Measurements from ENCODE around the gene BRI3. TPM values are rescaled to one million over a fixed set of nuclear protein-coding genes. Genes with fewer than 3 reads are reported as not detected.

BRI3 gene
- total and polyA plus RNA-seq, 2 of the 4 experiments (the other 2 are of a cell fraction) = 24.7 to 68.3 TPM

DNA sequence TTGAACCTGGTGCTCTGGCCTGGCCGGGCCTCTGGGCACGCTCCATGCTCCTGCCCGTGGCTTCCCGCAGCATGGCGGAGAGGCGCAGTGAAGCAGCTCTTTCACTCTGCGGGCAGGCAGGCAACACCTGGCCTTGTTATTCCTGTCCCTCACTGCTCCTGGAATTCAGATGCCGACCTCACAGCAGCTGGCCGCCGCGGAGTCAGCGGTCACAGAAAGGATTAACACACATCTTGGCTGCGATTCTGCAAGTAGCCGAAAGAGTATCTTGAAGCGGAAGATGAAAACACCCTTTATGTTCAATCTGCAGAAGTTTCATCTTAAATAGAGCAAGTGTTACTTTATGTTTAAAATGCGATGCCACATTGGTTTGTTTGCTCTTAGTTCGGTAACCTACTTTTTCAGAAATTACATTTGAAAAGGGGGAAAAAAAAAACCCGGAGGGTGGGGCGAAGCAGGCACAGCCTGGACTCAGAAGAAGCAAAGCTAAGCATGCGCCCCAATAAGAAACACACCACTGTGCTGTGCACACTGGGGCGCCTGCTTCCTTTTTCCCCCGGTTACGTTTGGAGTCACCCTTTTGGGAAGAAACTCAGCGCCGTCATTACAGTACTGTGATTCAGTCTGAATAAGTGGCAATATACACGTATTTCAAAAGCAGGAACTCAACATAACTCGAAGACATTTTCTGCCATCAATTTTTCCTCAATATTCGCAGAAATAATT is 42.3 kb downstream of the BRI3 start:
- H3K79me1 ChIP-seq (ENCODE audit: low read depth in 1 of 2, low read length in 2 of 2) = peaks cover 0 to 28% of the 10 kb centered on the region in 2 experiments; a peak in 2 of 4 replicates

More for the DNA sequence above, 42.3 kb downstream of the BRI3 start:
- Histone ChIP-seq H2AK5ac (ENCODE audit: low read depth, low read length) (no peak overlapping the region), H3K23ac (ENCODE audit: low read depth, low read length) (no peak overlapping the region), H4K5ac (ENCODE audit: low read depth, low read length) (0 out of 2 replicates have a peak overlapping the region, but pooled peaks have one; percentile 4), H2AK9ac (replicated peaks; ENCODE audit: low read depth, low read length, poor library complexity) (no peak overlapping the region), H3K36me3 (ENCODE audit: control insufficient read depth, insufficient read depth, low read length) (no peaks in the 10 kb centered on the region), H2BK120ac (ENCODE audit: low read depth, low read length) (no peak overlapping the region), H3K9me1 (ENCODE audit: insufficient read depth, low read length) (peaks cover 7% of the 10 kb centered on the region; the same call in 1 of the 2 replicates), H3K4me1 (ENCODE audit: control insufficient read depth, insufficient read depth, low read length) (no peaks in the 10 kb centered on the region), H3K56ac (ENCODE audit: extremely low read depth, insufficient read depth, low read length) (no peak overlapping the region), H2BK20ac (ENCODE audit: low read depth, low read length) (no peak overlapping the region), H3K27me3 (ENCODE audit: control insufficient read depth, insufficient read depth, low read length) (no peaks in the 10 kb centered on the region), H4K20me1 (ENCODE audit: insufficient read depth, low read length) (no peaks in the 10 kb centered on the region), H3K4me3 (ENCODE audit: insufficient read depth, low read depth, low read length) (peak overlapping the region; percentile 6; the same call in 1 of the 2 replicates), H4K91ac (ENCODE audit: insufficient read depth, low read depth, low read length) (no peak overlapping the region), H2BK5ac (ENCODE audit: low read depth, low read length, poor library complexity, severe bottlenecking) (no peak overlapping the region), H3K14ac (replicated peaks; ENCODE audit: low read depth, low read length) (no peak overlapping the region), H3K4me2 (ENCODE audit: low read depth, low read length) (peak overlapping the region; percentile 59), H3K9ac (ENCODE audit: low read depth, low read length) (peak overlapping the region; percentile 55; the same call in 1 of the 2 replicates), H2AFZ (replicated peaks; ENCODE audit: low read length, poor library complexity) (peak overlapping the region; percentile 63), H3K18ac (ENCODE audit: low read depth, low read length) (no peak overlapping the region), H3K27ac (ENCODE audit: insufficient read depth, low read length) (no peak overlapping the region), H4K8ac (ENCODE audit: low read depth in 2 of 2, low read length in 2 of 2) (0 out of 4 replicates have a peak overlapping the region, but pooled peaks of 1 of the 2 experiments have one; percentile 32), H3K4ac (ENCODE audit: low read depth, low read length) (no peak overlapping the region; the same call in 1 of the 2 replicates), H3K9me3 (ENCODE audit: control insufficient read depth, insufficient read depth, low read length) (no peaks in the 10 kb centered on the region), H2BK15ac (ENCODE audit: low read depth, low read length) (no peak overlapping the region)
- intact Hi-C loops (cut with micrococcal nuclease) (no loop called here), dilution Hi-C loops (cut with HindIII; ENCODE audit: low sequenced_read_pairs, unreplicated experiment) (no loop called here), in situ Hi-C loops (cut with MboI; ENCODE audit: low sequenced_read_pairs) (loop anchor here (25.0 kb wide), 1 partner anchor 414 kb away; no protein-coding TSS in a partner anchor)
- ChIA-PET POLR2A (ENCODE audit: unreplicated experiment) (no interaction called here), CTCF (no interaction called here)
- no TSS peak for BruUV-seq (replicated peaks)
- no peak for TF ChIP-seq SMC3 (IDR thresholded peaks at IDR 0.05; ENCODE audit: low read depth, low read length)
- TF ChIP-seq, protein P1, sequence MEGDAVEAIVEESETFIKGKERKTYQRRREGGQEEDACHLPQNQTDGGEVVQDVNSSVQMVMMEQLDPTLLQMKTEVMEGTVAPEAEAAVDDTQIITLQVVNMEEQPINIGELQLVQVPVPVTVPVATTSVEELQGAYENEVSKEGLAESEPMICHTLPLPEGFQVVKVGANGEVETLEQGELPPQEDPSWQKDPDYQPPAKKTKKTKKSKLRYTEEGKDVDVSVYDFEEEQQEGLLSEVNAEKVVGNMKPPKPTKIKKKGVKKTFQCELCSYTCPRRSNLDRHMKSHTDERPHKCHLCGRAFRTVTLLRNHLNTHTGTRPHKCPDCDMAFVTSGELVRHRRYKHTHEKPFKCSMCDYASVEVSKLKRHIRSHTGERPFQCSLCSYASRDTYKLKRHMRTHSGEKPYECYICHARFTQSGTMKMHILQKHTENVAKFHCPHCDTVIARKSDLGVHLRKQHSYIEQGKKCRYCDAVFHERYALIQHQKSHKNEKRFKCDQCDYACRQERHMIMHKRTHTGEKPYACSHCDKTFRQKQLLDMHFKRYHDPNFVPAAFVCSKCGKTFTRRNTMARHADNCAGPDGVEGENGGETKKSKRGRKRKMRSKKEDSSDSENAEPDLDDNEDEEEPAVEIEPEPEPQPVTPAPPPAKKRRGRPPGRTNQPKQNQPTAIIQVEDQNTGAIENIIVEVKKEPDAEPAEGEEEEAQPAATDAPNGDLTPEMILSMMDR (conservative IDR thresholded peaks at IDR 0.05; ENCODE audit: low read depth, low read length) = no peak
- no peak for TF ChIP-seq POLR2A (IDR thresholded peaks at IDR 0.05; ENCODE audit: low read depth, low read length)
- no peak for TF ChIP-seq CEBPB (IDR thresholded peaks at IDR 0.05; ENCODE audit: low read depth, low read length)
- ATAC-seq (ENCODE audit: low read depth) = no peak; the same call in 1 of the 2 replicates
- WGBS, 2 experiments (ENCODE audit: extremely low coverage in 2 of 2, insufficient read length in 1 of 2) = 33% methylated on average over 13 of the region's 28 CpGs; no CpG with 5 or more reads in 1 of the 2 experiments
- peak; percentile 31 for DNase-seq

All from IMR-90 (cell line).